H1 (cell line): ENCODE results near the gene NR2E1. TPM values are rescaled to one million over a fixed set of nuclear protein-coding genes. Genes with fewer than 3 reads are reported as not detected.

Experiments used
- EZH2 ChIP-seq: fragments of 200-600 bp; sonication (generic); IDR thresholded peaks from 2 replicates; pipeline ENCODE4 v1.7.1; 2012; ENCODE audit warnings: low read depth, mild to moderate bottlenecking, moderate library complexity, low read length, inconsistent platforms; ENCODE audit not compliant: severe bottlenecking
- polyA plus RNA-seq, 7 experiments: library from polyadenylated mRNA; depleted of rRNA in 3 of 7; stranded (reverse) in 5 of 7; unstranded in 2 of 7; fragments of >200 nt in 5 of 7; fragments of 200-250 nt in 2 of 7; gene quantifications; 1 replicate in 5 of 7; 2 replicates in 1 of 7; 4 replicates in 1 of 7; pipeline versions ENCODE4 v1.2.1 to v1.2.3, GENCODE V29; 2011 to 2013; ENCODE audit warnings: missing spikeins in 2 of 7, mixed read lengths in 2 of 7
- total RNA-seq: library from RNA; stranded (reverse); fragmentation: NEBNext Ultra II Directional; extraction: Animal tissue kit (Norgen Biotek cat#: 25700); gene quantifications from 2 replicates; pipeline ENCODE4 v1.2.1, GENCODE V29; 2021
- TF ChIP-seq, protein P1 (sequence below): fragments of 300-600 bp; sonication (generic); IDR thresholded peaks from 2 replicates; pipeline ENCODE4 v1.7.1; 2012; ENCODE audit warnings: low read length, moderate library complexity, mild to moderate bottlenecking, inconsistent platforms; ENCODE audit not compliant: insufficient replicate concordance

NR2E1 gene
- total and polyA plus RNA-seq, 2 of the 8 experiments (the other 6 are each of a cell fraction or from before 2014, with no cell fraction given) = not detected

DNA sequence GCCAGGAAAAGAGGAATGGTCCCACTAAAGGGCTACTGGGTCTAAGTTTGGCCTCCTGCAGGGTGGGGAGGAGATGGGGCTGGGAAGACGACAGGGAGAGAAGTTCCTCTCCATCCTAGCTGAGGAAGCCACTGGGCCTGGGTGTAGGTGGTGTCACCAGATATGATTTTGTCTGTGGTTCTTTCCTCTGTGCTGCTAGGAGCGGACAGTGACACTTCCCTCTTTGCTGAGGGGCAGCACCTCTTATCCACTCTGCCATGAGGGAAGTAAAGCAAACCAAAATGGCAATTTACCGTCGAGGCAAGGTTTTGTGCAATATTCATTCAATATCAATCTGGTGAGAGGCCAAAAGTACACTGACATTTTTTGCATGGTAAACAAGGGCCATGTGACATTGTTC is 33.0 kb upstream of the NR2E1 start (continued):
- TF ChIP-seq, protein P1, sequence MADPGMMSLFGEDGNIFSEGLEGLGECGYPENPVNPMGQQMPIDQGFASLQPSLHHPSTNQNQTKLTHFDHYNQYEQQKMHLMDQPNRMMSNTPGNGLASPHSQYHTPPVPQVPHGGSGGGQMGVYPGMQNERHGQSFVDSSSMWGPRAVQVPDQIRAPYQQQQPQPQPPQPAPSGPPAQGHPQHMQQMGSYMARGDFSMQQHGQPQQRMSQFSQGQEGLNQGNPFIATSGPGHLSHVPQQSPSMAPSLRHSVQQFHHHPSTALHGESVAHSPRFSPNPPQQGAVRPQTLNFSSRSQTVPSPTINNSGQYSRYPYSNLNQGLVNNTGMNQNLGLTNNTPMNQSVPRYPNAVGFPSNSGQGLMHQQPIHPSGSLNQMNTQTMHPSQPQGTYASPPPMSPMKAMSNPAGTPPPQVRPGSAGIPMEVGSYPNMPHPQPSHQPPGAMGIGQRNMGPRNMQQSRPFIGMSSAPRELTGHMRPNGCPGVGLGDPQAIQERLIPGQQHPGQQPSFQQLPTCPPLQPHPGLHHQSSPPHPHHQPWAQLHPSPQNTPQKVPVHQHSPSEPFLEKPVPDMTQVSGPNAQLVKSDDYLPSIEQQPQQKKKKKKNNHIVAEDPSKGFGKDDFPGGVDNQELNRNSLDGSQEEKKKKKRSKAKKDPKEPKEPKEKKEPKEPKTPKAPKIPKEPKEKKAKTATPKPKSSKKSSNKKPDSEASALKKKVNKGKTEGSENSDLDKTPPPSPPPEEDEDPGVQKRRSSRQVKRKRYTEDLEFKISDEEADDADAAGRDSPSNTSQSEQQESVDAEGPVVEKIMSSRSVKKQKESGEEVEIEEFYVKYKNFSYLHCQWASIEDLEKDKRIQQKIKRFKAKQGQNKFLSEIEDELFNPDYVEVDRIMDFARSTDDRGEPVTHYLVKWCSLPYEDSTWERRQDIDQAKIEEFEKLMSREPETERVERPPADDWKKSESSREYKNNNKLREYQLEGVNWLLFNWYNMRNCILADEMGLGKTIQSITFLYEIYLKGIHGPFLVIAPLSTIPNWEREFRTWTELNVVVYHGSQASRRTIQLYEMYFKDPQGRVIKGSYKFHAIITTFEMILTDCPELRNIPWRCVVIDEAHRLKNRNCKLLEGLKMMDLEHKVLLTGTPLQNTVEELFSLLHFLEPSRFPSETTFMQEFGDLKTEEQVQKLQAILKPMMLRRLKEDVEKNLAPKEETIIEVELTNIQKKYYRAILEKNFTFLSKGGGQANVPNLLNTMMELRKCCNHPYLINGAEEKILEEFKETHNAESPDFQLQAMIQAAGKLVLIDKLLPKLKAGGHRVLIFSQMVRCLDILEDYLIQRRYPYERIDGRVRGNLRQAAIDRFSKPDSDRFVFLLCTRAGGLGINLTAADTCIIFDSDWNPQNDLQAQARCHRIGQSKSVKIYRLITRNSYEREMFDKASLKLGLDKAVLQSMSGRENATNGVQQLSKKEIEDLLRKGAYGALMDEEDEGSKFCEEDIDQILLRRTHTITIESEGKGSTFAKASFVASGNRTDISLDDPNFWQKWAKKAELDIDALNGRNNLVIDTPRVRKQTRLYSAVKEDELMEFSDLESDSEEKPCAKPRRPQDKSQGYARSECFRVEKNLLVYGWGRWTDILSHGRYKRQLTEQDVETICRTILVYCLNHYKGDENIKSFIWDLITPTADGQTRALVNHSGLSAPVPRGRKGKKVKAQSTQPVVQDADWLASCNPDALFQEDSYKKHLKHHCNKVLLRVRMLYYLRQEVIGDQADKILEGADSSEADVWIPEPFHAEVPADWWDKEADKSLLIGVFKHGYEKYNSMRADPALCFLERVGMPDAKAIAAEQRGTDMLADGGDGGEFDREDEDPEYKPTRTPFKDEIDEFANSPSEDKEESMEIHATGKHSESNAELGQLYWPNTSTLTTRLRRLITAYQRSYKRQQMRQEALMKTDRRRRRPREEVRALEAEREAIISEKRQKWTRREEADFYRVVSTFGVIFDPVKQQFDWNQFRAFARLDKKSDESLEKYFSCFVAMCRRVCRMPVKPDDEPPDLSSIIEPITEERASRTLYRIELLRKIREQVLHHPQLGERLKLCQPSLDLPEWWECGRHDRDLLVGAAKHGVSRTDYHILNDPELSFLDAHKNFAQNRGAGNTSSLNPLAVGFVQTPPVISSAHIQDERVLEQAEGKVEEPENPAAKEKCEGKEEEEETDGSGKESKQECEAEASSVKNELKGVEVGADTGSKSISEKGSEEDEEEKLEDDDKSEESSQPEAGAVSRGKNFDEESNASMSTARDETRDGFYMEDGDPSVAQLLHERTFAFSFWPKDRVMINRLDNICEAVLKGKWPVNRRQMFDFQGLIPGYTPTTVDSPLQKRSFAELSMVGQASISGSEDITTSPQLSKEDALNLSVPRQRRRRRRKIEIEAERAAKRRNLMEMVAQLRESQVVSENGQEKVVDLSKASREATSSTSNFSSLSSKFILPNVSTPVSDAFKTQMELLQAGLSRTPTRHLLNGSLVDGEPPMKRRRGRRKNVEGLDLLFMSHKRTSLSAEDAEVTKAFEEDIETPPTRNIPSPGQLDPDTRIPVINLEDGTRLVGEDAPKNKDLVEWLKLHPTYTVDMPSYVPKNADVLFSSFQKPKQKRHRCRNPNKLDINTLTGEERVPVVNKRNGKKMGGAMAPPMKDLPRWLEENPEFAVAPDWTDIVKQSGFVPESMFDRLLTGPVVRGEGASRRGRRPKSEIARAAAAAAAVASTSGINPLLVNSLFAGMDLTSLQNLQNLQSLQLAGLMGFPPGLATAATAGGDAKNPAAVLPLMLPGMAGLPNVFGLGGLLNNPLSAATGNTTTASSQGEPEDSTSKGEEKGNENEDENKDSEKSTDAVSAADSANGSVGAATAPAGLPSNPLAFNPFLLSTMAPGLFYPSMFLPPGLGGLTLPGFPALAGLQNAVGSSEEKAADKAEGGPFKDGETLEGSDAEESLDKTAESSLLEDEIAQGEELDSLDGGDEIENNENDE = no peak
- peak; percentile 19 for TF ChIP-seq EZH2
